ENCODE measurements around the gene FMNL2. TPM values are rescaled to one million over a fixed set of nuclear protein-coding genes. Genes with fewer than 3 reads are reported as not detected.

Gene FMNL2
- polyA plus RNA-seq, 1 donor from 2014 or later, result 86.5 TPM

GRCh38 chr2:152468899-152469692 lies 134.1 kb downstream of the FMNL2 start:
- no peaks in the 10 kb centered on the region for H3F3A ChIP-seq (ENCODE audit: insufficient read depth, low read length, poor library complexity, severe bottlenecking)
- H3K9me2 ChIP-seq (ENCODE audit: insufficient read depth, low read length), result no peaks in the 10 kb centered on the region
- no peaks in the 10 kb centered on the region for H3K27me3 ChIP-seq (ENCODE audit: insufficient read depth, low read depth, low read length)
- no peaks in the 10 kb centered on the region for H3K36me3 ChIP-seq (ENCODE audit: insufficient read depth, low read length)
- no peak overlapping the region for H2AFZ ChIP-seq (ENCODE audit: low read depth, low read length)
- H3K4me3 ChIP-seq (ENCODE audit: low read length), result no peak overlapping the region
- no peaks in the 10 kb centered on the region for H4K20me1 ChIP-seq (ENCODE audit: insufficient read depth)
- H3K9me3 ChIP-seq (ENCODE audit: low read length), result no peaks in the 10 kb centered on the region
- TF ChIP-seq CTCF (IDR thresholded peaks at IDR 0.05; ENCODE audit: poor library complexity, severe bottlenecking), result no peak
- TF ChIP-seq TAF1 (IDR thresholded peaks at IDR 0.05; ENCODE audit: low read depth), result no peak
- no peak for TF ChIP-seq MXI1 (conservative IDR thresholded peaks at IDR 0.05; ENCODE audit: poor library complexity, severe bottlenecking)
- no peak for TF ChIP-seq EZH2 (IDR thresholded peaks at IDR 0.05; ENCODE audit: borderline replicate concordance, insufficient read depth, low read length, poor library complexity, severe bottlenecking)
- H3K27ac ChIP-seq (ENCODE audit: low read length), result no peak overlapping the region
- no peak overlapping the region for H3K4me2 ChIP-seq (ENCODE audit: low read length)
- no peak overlapping the region for H3K9ac ChIP-seq (ENCODE audit: low read length)
- peaks cover 13% of the 10 kb centered on the region for H3K79me2 ChIP-seq (replicated peaks; ENCODE audit: insufficient read depth, low read length)

GRCh38 chr2:152470861-152471854 lies 136.2 kb downstream of the FMNL2 start:
- H2AFZ ChIP-seq (ENCODE audit: low read depth, low read length), result no peak overlapping the region
- no peaks in the 10 kb centered on the region for H3F3A ChIP-seq (ENCODE audit: insufficient read depth, low read length, poor library complexity, severe bottlenecking)
- no peak overlapping the region for H3K4me3 ChIP-seq (ENCODE audit: low read length)
- no peak overlapping the region for H3K4me2 ChIP-seq (ENCODE audit: low read length)
- H3K27me3 ChIP-seq (ENCODE audit: insufficient read depth, low read depth, low read length), result no peaks in the 10 kb centered on the region
- H3K27ac ChIP-seq (ENCODE audit: low read length), result no peak overlapping the region
- H3K36me3 ChIP-seq (ENCODE audit: insufficient read depth, low read length), result no peaks in the 10 kb centered on the region
- H4K20me1 ChIP-seq (ENCODE audit: insufficient read depth), result no peaks in the 10 kb centered on the region
- H3K9ac ChIP-seq (ENCODE audit: low read length), result no peak overlapping the region
- H3K9me2 ChIP-seq (ENCODE audit: insufficient read depth, low read length), result no peaks in the 10 kb centered on the region
- H3K79me2 ChIP-seq (replicated peaks; ENCODE audit: insufficient read depth, low read length), result peaks cover 20% of the 10 kb centered on the region
- TF ChIP-seq POLR2AphosphoS5 (IDR thresholded peaks at IDR 0.05), result no peak
- no peak for TF ChIP-seq SMC3 (conservative IDR thresholded peaks at IDR 0.05; ENCODE audit: poor library complexity)
- no peak for TF ChIP-seq RAD21 (conservative IDR thresholded peaks at IDR 0.05)
- TF ChIP-seq TAF1 (IDR thresholded peaks at IDR 0.05; ENCODE audit: low read depth), result no peak
- TF ChIP-seq EZH2 (IDR thresholded peaks at IDR 0.05; ENCODE audit: borderline replicate concordance, insufficient read depth, low read length, poor library complexity, severe bottlenecking), result no peak
- no peak for TF ChIP-seq MXI1 (conservative IDR thresholded peaks at IDR 0.05; ENCODE audit: poor library complexity, severe bottlenecking)
- no peak for TF ChIP-seq REST (IDR thresholded peaks at IDR 0.05; ENCODE audit: borderline replicate concordance)
- no peak for TF ChIP-seq EP300 (conservative IDR thresholded peaks at IDR 0.05; ENCODE audit: poor library complexity, severe bottlenecking)
- TF ChIP-seq CTCF (IDR thresholded peaks at IDR 0.05; ENCODE audit: poor library complexity, severe bottlenecking), result no peak
- H3K9me3 ChIP-seq (ENCODE audit: low read length), result no peaks in the 10 kb centered on the region
